D721Med (cell line): ENCODE measurements around the gene SRP68.

Source experiments
- DNase-seq: peaks from one replicate; pipeline ENCODE4 v3.0.0; 2011; ENCODE audit warnings: low spot score; ENCODE audit not compliant: insufficient read length
- FAIRE-seq: peaks from 2 replicates; lab custom pipeline; 2011; peaks lifted over from hg19 to GRCh38; lab: Jason Lieb, UNC
- TF ChIP-seq, protein P1 (sequence below): IDR thresholded peaks from 2 replicates; pipeline ENCODE4 v1.5.1; 2012; ENCODE audit warnings: mild to moderate bottlenecking, control low read depth; ENCODE audit not compliant: insufficient read depth; ENCODE audit errors: missing control alignments

Gene SRP68

DNA sequence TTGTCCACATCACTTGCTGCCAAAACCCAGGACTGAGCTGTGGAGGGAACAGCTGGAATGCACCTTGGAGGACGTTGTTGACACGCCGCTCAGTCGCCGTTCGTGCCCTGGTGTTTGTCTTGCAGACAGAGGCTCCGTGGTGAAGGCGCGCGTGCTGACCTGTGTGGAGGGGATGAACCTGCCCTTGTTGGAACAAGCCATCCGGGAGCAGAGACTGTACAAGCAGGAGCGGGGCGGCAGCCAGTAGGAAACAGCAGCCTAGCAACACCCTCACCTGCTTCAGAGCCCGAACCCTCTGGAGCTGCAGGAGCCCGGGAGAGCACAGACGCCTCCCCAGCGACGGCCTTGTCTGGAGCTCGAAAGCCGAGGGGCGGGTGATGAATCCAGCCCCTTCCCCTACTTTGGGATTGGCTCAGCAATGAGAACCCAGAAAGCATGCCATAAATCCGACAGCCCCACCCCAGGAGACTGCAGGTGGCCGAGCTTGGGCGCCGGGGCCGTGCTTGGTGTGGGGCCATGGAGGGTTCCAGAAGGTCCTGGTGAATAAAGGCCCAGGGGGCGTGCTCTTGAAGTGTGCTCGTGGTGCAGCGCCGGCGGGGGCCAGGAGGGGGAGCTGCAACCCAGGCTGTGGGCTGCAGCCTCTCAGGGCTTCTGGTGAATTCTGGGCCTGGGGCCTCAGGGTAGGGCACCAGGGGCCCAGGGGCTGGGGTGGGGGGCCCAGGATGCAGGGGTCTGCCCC is 72.1 kb downstream of the SRP68 start:
- TF ChIP-seq, protein P1, sequence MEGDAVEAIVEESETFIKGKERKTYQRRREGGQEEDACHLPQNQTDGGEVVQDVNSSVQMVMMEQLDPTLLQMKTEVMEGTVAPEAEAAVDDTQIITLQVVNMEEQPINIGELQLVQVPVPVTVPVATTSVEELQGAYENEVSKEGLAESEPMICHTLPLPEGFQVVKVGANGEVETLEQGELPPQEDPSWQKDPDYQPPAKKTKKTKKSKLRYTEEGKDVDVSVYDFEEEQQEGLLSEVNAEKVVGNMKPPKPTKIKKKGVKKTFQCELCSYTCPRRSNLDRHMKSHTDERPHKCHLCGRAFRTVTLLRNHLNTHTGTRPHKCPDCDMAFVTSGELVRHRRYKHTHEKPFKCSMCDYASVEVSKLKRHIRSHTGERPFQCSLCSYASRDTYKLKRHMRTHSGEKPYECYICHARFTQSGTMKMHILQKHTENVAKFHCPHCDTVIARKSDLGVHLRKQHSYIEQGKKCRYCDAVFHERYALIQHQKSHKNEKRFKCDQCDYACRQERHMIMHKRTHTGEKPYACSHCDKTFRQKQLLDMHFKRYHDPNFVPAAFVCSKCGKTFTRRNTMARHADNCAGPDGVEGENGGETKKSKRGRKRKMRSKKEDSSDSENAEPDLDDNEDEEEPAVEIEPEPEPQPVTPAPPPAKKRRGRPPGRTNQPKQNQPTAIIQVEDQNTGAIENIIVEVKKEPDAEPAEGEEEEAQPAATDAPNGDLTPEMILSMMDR = peak; percentile 73
- FAIRE-seq = no peak
- peak; percentile 98 for DNase-seq

DNA sequence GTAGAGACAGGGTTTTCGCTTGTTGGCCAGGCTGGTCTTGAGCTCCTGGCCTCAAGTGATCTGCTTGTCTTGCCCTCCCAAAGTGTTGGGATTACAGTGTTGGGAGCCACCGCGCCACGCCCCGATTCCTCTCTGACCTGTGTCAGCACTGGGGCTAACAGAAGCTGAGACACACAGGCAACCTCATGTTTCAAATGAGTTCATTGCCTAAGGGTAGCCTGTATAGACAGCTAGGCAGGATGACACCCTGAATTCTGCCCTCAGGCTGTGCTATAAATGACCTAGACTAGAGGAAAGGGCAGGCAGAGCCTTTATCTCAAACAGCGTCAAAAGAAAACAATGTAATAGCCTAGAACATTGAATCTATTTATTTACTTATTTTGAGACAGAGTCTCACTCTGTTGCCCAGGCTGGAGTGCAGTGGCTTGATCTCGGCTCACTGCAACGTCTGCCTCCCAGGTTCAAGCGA is 74.0 kb downstream of the SRP68 start:
- TF ChIP-seq, protein P1 = no peak
- DNase-seq (no peak), FAIRE-seq (no peak)

DNA sequence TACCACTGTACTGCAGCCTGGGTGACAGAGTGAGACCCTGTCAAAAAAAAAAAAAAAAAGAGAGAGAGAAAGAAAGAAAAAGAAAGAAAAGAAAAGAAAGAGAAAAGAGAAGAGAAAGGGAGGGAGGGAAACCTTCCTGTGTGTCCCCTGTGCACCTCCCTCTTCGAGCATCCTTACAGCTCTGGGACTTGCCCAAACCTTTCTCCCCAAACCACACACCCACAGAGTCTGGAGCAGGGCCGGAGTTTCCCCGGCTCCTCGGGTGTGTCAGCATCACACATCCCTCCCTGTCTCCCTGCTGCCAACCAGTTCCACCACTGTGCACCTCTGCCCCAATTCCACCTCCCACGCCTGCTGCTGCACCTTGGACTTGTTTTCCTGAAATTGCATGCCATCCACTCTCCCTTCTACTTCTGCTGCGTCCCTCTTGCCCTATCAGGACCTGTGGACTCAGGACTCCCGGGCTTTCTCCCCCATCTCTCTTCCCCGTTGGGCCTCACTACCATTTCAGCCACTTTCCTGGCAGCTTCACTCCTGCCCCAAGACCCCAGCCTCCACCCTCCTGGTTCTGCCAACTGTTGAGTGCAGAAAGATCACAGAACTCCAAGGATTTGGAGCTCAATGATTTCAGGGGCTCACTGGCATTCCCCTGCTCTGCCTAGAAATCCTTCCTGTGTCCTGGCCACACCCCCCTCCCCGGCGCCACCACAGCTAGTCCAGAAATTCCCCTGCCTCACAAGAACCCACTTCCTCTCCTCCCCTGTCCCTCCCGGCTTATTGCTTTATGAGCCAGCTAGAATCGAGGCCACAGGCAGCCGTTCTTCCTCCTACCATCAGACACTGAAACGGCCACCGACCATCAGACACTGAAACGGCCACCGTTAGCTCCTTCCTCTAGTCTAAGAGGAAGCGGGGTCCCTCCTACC is 75.4 kb downstream of the SRP68 start:
- FAIRE-seq (no peak), DNase-seq (no peak)
- TF ChIP-seq, protein P1 = no peak

DNA sequence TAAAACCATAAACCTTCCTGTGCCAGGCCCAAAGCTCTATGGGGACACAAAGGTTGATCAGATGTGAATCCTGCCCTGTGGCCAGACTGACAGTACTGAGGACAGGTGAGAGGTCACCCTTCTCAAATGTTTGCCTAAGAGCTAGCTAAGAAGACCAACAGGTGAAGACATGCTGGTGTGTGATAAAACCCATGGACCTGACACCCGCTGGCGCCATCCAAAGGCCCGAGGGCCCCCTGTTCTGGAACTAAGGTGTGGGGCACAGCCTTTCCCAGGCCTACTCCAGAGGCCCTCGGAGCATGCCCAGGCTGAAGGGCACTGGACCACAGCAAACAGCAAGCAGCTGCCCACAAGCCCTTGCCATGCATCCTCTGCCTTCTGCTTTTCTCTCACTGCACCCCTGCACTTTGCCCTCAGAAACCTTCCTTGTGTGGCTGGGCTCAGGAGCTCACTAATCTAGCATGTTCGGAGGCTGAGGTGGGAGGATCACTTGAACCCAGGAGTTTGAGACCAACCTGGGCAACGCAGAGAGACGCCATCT is 76.9 kb downstream of the SRP68 start:
- DNase-seq (no peak), FAIRE-seq (no peak)
- TF ChIP-seq, protein P1 = no peak

DNA sequence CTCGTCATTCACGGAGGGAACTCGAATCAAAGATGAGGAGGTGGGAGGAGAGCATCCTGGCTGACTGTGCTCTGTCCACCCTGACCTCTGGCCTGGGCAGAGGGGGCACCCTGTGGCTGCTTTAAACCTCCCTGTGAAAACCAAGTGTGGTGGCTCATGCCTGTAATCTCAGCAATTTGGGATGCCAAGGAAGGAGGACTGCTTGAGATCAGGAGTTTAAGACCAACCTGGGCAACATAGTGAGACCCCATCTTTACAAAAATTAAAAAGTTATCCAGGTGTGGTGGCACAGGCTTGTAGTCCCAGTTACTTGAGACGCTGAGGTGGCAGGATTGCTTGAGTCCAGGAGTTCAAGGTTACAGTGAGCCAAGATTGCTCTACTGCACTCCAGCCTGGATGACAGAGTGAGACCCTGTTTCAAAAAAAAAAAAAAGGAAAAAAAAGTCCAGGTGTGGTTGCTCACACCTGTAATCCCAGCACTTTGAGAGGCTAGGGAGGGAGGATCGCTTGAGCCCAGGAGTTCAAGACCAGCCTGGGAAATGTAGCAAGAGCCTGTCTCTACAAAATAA is 77.4 kb downstream of the SRP68 start:
- DNase-seq = no peak
- FAIRE-seq = no peak
- TF ChIP-seq, protein P1 = no peak

DNA sequence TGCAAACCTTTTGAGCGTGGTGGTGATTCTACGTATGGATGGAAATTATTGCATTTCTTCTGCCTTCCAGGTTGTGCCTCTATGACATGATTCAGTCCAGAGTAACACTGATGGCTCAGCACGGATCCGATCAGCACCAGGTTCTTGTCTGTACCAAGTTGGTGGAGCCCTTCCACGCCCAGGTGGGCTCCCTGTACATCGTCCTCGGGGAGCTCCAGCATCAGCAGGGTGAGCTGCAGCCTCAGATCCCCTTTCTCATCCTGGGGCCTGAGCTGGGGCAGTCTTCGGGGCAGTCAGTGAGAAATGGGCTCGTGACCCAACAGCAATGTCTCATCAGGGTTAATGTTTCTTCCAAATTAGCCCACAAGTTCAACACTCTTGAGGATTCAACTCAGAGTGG is 80.9 kb downstream of the SRP68 start:
- no peak for DNase-seq
- no peak for FAIRE-seq
- TF ChIP-seq, protein P1 = no peak
